ENCODE measurements around the gene CD81. TPM values are rescaled to one million over a fixed set of nuclear protein-coding genes. Genes with fewer than 3 reads are reported as not detected.

CD81 gene
- total and polyA plus RNA-seq, 2 experiments from 2014 or later = 67.6 to 434 TPM

DNA sequence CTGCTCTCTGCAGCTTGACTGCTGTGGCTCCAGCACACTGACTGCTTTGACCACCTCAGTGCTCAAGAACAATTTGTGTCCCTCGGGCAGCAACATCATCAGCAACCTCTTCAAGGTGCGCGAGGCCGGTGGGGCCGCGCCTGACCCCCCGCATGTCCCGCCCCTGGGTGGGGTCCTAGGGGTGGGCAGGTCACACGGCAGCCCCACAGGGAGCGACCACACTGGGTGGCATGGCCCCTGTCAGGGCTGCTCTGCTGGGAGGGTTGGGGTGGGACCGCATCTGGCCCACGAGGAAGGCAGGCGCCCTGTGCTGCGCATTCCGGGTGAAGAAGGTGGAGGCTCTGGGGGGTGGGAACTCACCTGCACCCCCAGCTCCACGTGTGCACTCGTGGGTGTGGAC, 18.7 kb downstream of the CD81 start:
- no peaks in the 10 kb centered on the region for H4K20me1 ChIP-seq (ENCODE audit: insufficient read depth)
- no peak overlapping the region for H2AFZ ChIP-seq
- peaks cover 10% of the 10 kb centered on the region; the same call in 1 of the 2 replicates for H3K36me3 ChIP-seq (ENCODE audit: low read depth)
- no peaks in the 10 kb centered on the region for H3K27me3 ChIP-seq (replicated peaks; ENCODE audit: insufficient read depth)
- H3K4me3 ChIP-seq = no peak overlapping the region
- peaks cover 15% of the 10 kb centered on the region for H3K4me1 ChIP-seq (ENCODE audit: insufficient read depth)
- no peaks in the 10 kb centered on the region for H3K9me3 ChIP-seq (ENCODE audit: low read depth)
- no peak overlapping the region for H3K27ac ChIP-seq
- no peak for TF ChIP-seq EZH2phosphoT487 (IDR thresholded peaks at IDR 0.05; ENCODE audit: insufficient read depth, low read depth)
- no peak for TF ChIP-seq EZH2 (IDR thresholded peaks at IDR 0.05; ENCODE audit: insufficient read depth, poor library complexity, severe bottlenecking)
- H3K9ac ChIP-seq = no peak overlapping the region
- H3F3A ChIP-seq (ENCODE audit: insufficient read depth) = peaks cover 24% of the 10 kb centered on the region
- H3K79me2 ChIP-seq (ENCODE audit: insufficient read depth) = peaks cover 73% of the 10 kb centered on the region
- 87 to 88% methylated on average over 14 to 15 of the region's 17 CpGs for WGBS, 2 experiments (ENCODE audit: low coverage in 1 of 2, low lambda C conversion rate in 2 of 2, missing lambda C conversion rate in 2 of 2)
- H3K9me2 ChIP-seq (ENCODE audit: insufficient read depth) = no peaks in the 10 kb centered on the region
- in situ Hi-C loops (cut with MboI) = no loop called here
- DNase-seq = no peak
- H3K4me2 ChIP-seq (ENCODE audit: unreplicated experiment) = no peak overlapping the region

DNA sequence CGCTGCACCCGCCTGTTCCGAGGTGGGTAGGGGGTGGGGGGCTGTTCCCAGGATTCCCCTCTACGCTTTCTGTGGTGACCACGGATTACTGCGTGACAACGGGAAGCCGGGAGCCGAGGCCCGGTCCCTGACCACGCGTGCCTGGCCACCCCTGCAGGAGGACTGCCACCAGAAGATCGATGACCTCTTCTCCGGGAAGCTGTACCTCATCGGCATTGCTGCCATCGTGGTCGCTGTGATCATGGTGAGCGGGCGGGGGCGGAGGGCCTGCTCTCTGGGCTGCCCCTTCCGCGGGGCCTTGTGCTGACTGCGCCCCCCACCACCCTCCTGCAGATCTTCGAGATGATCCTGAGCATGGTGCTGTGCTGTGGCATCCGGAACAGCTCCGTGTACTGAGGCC, 19.4 kb downstream of the CD81 start:
- Histone ChIP-seq H3K9me3 (ENCODE audit: low read depth) (no peaks in the 10 kb centered on the region), H3K4me3 (no peak overlapping the region), H3K27me3 (replicated peaks; ENCODE audit: insufficient read depth) (no peaks in the 10 kb centered on the region), H3K79me2 (ENCODE audit: insufficient read depth) (peaks cover 73% of the 10 kb centered on the region), H3K27ac (no peak overlapping the region), H3K9me2 (ENCODE audit: insufficient read depth) (no peaks in the 10 kb centered on the region), H3K4me2 (ENCODE audit: unreplicated experiment) (no peak overlapping the region), H3K36me3 (ENCODE audit: low read depth) (peaks cover 10% of the 10 kb centered on the region; the same call in 1 of the 2 replicates), H3K9ac (no peak overlapping the region), H3F3A (ENCODE audit: insufficient read depth) (peaks cover 24% of the 10 kb centered on the region), H4K20me1 (ENCODE audit: insufficient read depth) (no peaks in the 10 kb centered on the region), H2AFZ (no peak overlapping the region), H3K4me1 (ENCODE audit: insufficient read depth) (peaks cover 11% of the 10 kb centered on the region)
- in situ Hi-C loops (cut with MboI) = no loop called here
- 95% methylated on average over 22 to 26 of the region's 26 CpGs for WGBS, 2 experiments (ENCODE audit: low coverage in 1 of 2, low lambda C conversion rate in 2 of 2, missing lambda C conversion rate in 2 of 2)
- TF ChIP-seq EZH2 (IDR thresholded peaks at IDR 0.05; ENCODE audit: insufficient read depth, poor library complexity, severe bottlenecking) (no peak), EZH2phosphoT487 (IDR thresholded peaks at IDR 0.05; ENCODE audit: insufficient read depth, low read depth) (no peak)
- no peak for DNase-seq

GRCh38 chr11:2397005-2397404, 19.9 kb downstream of the CD81 start:
- Histone ChIP-seq H3K4me3 (no peak overlapping the region), H3K27ac (no peak overlapping the region), H3K4me2 (ENCODE audit: unreplicated experiment) (no peak overlapping the region), H3K4me1 (ENCODE audit: insufficient read depth) (peaks cover 16% of the 10 kb centered on the region), H3K9me2 (ENCODE audit: insufficient read depth) (no peaks in the 10 kb centered on the region), H3K79me2 (ENCODE audit: insufficient read depth) (peaks cover 73% of the 10 kb centered on the region), H3K27me3 (replicated peaks; ENCODE audit: insufficient read depth) (no peaks in the 10 kb centered on the region), H4K20me1 (ENCODE audit: insufficient read depth) (no peaks in the 10 kb centered on the region), H3F3A (ENCODE audit: insufficient read depth) (peaks cover 24% of the 10 kb centered on the region), H3K36me3 (ENCODE audit: low read depth) (peaks cover 10% of the 10 kb centered on the region; the same call in 1 of the 2 replicates), H3K9me3 (ENCODE audit: low read depth) (no peaks in the 10 kb centered on the region), H2AFZ (no peak overlapping the region), H3K9ac (no peak overlapping the region)
- TF ChIP-seq EZH2phosphoT487 (IDR thresholded peaks at IDR 0.05; ENCODE audit: insufficient read depth, low read depth) (no peak), EZH2 (IDR thresholded peaks at IDR 0.05; ENCODE audit: insufficient read depth, poor library complexity, severe bottlenecking) (no peak)
- WGBS, 2 experiments (ENCODE audit: low coverage in 1 of 2, low lambda C conversion rate in 2 of 2, missing lambda C conversion rate in 2 of 2) = 86 to 87% methylated on average over 12 of the region's 12 CpGs
- in situ Hi-C loops (cut with MboI) = no loop called here
- no peak for DNase-seq

DNA sequence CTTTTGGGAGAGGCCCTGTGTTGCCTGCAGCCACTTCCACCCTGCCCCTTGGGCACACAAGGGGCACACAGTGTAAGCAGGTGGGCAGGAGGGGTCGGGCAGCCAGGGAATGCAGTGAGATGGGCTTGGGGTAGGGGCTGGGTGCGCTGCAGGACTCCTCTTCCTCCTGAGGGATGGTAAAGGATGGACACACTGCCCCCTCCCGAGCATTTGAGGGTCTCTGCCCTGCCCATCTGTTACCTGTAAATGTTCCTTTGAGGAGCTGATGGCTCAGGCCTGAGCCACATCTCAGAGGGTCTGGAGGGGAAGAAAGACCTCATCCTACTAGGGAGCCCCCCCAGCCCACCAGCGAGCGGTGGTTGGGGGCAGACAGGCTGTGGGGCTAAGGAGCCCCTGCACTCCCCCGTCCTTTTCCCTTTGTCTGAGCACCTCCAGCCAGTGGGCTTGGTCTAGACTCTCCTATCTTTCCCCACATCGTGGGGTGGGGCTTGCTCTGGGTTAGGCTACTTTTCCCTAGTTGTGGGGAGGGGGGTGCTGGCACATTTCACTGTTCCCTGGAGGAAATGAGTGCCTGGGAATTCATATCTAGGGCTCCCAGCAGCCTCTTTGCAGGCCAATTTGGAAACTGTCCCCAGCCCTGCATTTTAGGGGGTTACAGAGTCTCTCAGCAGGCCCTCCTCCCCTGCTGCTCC, 21.7 kb downstream of the CD81 start:
- Histone ChIP-seq H3K36me3 (ENCODE audit: low read depth) (peaks cover 10% of the 10 kb centered on the region; the same call in 1 of the 2 replicates), H3F3A (ENCODE audit: insufficient read depth) (peaks cover 24% of the 10 kb centered on the region), H3K4me3 (peak overlapping the region; percentile 79), H3K9me2 (ENCODE audit: insufficient read depth) (no peaks in the 10 kb centered on the region), H3K79me2 (ENCODE audit: insufficient read depth) (peaks cover 68% of the 10 kb centered on the region), H2AFZ (no peak overlapping the region), H3K9me3 (ENCODE audit: low read depth) (no peaks in the 10 kb centered on the region), H3K9ac (peak overlapping the region; percentile 94), H3K27ac (peak overlapping the region; percentile 96), H3K4me2 (ENCODE audit: unreplicated experiment) (peak overlapping the region; percentile 80), H3K4me1 (ENCODE audit: insufficient read depth) (peaks cover 20% of the 10 kb centered on the region), H4K20me1 (ENCODE audit: insufficient read depth) (no peaks in the 10 kb centered on the region), H3K27me3 (replicated peaks; ENCODE audit: insufficient read depth) (no peaks in the 10 kb centered on the region)
- TF ChIP-seq EZH2phosphoT487 (IDR thresholded peaks at IDR 0.05; ENCODE audit: insufficient read depth, low read depth) = no peak
- TF ChIP-seq EZH2 (IDR thresholded peaks at IDR 0.05; ENCODE audit: insufficient read depth, poor library complexity, severe bottlenecking) = no peak
- no peak for DNase-seq
- in situ Hi-C loops (cut with MboI) = no loop called here
- WGBS, 2 experiments (ENCODE audit: low coverage in 1 of 2, low lambda C conversion rate in 2 of 2, missing lambda C conversion rate in 2 of 2) = 56 to 62% methylated on average over 7 of the region's 7 CpGs
